Right lobe of liver (tissue), 4 donors: ENCODE results near the gene LHX5.

Experiments used
- POLR2A ChIP-seq: fragments of 450-650 bp; IDR thresholded peaks from one replicate; pipeline ENCODE4 v1.6.1; 2017; ENCODE audit warnings: antibody characterized with exemption, mild to moderate bottlenecking
- TF ChIP-seq, protein P1 (sequence below), 4 donors: fragments of 200-600 bp in 3 of 4; fragments of 450-650 bp in 1 of 4; IDR thresholded peaks; one replicate each; pipeline versions ENCODE4 v1.5.1 to v1.8.0; 2016 to 2022; ENCODE audit warnings: antibody characterized with exemption in 4 of 4, mild to moderate bottlenecking in 2 of 4
- donor health status: DM: no; HTN: no; CAD: no.
- donor health status: DM: no; HTN: no; CAD: no.
- donor health status: DM: no; HTN: yes; CAD: no.

DNA sequence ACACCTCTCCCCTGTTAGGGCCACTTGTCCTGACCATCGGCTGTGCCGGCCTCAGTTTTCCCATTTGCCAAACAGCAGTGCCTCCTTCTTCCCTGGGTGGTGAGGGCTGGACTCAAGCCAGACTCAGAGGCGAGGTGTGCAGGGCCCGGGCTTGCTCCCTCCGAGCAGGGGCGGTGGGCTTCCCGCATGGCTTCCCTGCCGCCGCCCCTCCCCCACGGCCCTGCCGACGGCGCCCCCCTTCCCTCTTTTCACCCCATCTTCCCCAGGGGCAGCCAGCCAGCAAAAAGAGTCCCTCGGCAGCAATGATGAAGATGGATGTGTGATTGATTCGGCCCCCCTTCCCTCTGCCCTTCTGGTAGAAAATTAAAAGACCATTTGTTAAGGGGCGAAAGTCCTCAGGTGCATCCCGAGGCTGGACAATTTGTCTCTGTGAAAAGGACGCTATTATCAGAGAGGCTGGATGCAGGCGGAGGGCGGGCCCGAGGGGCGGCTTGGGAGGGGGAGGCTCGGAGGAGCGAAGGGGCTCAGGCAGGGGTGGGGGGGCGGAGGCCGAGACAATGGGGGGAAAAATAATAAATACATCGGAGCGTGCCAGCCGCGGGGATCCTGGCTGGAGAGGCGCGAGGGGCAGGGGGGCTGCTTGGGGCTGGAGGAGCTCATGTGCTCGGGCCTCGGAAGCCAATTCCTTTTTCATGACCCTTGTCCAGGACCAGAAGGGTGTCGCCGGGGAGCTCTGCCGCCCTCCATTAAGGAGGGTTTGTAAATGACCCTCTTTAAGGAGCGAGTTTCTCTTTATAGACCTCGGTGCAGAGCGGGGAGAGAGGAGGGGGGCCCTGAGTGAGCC, 48.0 kb upstream of the LHX5 start:
- TF ChIP-seq, protein P1, sequence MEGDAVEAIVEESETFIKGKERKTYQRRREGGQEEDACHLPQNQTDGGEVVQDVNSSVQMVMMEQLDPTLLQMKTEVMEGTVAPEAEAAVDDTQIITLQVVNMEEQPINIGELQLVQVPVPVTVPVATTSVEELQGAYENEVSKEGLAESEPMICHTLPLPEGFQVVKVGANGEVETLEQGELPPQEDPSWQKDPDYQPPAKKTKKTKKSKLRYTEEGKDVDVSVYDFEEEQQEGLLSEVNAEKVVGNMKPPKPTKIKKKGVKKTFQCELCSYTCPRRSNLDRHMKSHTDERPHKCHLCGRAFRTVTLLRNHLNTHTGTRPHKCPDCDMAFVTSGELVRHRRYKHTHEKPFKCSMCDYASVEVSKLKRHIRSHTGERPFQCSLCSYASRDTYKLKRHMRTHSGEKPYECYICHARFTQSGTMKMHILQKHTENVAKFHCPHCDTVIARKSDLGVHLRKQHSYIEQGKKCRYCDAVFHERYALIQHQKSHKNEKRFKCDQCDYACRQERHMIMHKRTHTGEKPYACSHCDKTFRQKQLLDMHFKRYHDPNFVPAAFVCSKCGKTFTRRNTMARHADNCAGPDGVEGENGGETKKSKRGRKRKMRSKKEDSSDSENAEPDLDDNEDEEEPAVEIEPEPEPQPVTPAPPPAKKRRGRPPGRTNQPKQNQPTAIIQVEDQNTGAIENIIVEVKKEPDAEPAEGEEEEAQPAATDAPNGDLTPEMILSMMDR (IDR thresholded peaks at IDR 0.05) = no peak
- TF ChIP-seq POLR2A = no peak
